ENCODE results near the gene SFMBT2.

DNA sequence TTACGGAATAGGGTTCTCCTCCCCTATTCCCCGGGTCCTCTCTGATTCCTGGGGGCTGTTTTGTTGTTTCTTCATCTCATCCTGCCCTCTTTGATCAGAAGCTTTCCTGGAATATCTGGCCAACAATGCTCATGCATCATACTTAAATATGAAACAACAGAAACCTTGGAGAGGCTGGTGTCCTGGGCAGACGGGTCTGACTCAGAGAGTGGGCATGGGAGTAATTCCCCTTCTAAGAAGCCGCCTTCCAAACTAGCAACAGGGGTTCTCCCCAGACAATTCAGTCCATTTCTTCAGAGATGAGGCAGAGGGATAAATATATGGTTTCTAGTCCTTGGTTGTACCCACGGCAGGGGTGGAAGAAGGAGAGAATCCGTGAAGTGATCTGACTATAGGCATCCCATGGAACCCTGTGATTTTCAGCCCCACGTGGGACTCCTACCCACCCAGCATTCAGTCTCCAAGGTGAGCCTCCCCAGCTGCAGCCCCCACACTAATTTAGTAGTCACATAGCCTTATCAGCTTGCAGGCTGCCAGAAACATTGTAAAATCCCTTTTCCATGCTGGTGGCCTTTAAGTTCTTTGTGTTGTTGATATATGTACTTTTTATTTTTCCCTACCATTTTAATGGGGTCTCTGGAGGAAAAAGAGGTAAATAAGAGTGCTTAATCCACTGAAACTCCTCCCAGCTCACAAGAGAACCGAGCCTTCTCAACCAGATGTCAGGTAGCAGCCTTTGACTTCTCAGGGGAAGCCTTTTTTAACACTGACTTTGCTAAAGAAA, 119.2 kb downstream of the SFMBT2 start:
- TF ChIP-seq, protein P1, sequence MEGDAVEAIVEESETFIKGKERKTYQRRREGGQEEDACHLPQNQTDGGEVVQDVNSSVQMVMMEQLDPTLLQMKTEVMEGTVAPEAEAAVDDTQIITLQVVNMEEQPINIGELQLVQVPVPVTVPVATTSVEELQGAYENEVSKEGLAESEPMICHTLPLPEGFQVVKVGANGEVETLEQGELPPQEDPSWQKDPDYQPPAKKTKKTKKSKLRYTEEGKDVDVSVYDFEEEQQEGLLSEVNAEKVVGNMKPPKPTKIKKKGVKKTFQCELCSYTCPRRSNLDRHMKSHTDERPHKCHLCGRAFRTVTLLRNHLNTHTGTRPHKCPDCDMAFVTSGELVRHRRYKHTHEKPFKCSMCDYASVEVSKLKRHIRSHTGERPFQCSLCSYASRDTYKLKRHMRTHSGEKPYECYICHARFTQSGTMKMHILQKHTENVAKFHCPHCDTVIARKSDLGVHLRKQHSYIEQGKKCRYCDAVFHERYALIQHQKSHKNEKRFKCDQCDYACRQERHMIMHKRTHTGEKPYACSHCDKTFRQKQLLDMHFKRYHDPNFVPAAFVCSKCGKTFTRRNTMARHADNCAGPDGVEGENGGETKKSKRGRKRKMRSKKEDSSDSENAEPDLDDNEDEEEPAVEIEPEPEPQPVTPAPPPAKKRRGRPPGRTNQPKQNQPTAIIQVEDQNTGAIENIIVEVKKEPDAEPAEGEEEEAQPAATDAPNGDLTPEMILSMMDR (IDR thresholded peaks at IDR 0.05 in 8 of 11, conservative IDR thresholded peaks at IDR 0.05 in 3 of 11) = no peak
- no peak for TF ChIP-seq POLR2A (IDR thresholded peaks at IDR 0.05)

Data from spleen (tissue), 7 donors.